IMR-90 (cell line): ENCODE results near the gene NFKBIA. TPM values are rescaled to one million over a fixed set of nuclear protein-coding genes. Genes with fewer than 3 reads are reported as not detected.

Experiments used
- ATAC-seq: fragments of 200-7000 bp; cut with Tn5 transposase; 2 replicates; pipeline ENCODE4 v1.9.1; 2020; ENCODE audit warnings: low read depth, mild to moderate bottlenecking, moderate library complexity
- BruUV-seq: library from RNA; stranded (reverse); fragments of 400-500 nt; replicated peaks from 2 replicates; lab custom pipeline; 2021; lab: Mats Ljungman, UMichigan
- CTCF ChIA-PET: fragments of 300-600 bp; formaldehyde crosslinking; extraction: SDS; loops from one replicate; lab custom pipeline; 2021; ENCODE audit warnings: antibody characterized with exemption; lab: Yijun Ruan, JAX
- POLR2A ChIA-PET: fragments of 300-600 bp; sonication (Branson Sonifier 250); formaldehyde crosslinking; loops from one replicate; lab custom pipeline; 2022; ENCODE audit warnings: antibody characterized with exemption; ENCODE audit not compliant: unreplicated experiment; lab: Charles Lee
- DNase-seq: peaks from one replicate; pipeline ENCODE4 v3.0.0; 2013
- H2AFZ ChIP-seq: replicated peaks from 2 replicates; pipeline ENCODE3; 2013; ENCODE audit warnings: low read length, mild to moderate bottlenecking; ENCODE audit not compliant: poor library complexity
- H2AK5ac ChIP-seq: 2 replicates; pipeline ENCODE4 v1.6.1; 2013; ENCODE audit warnings: low read depth, low read length, inconsistent platforms
- H2AK9ac ChIP-seq: replicated peaks from 2 replicates; pipeline ENCODE3; 2013; ENCODE audit warnings: mild to moderate bottlenecking, low read depth, low read length, moderate library complexity; ENCODE audit not compliant: poor library complexity
- H2BK120ac ChIP-seq: 2 replicates; pipeline ENCODE4 v1.6.1; 2013; ENCODE audit warnings: low read depth, low read length, inconsistent platforms
- H2BK15ac ChIP-seq: 3 replicates; pipeline ENCODE4 v1.6.1; 2013; ENCODE audit warnings: low read depth, low read length, inconsistent platforms
- H2BK20ac ChIP-seq: 2 replicates; pipeline ENCODE4 v1.6.1; 2013; ENCODE audit warnings: low read depth, mild to moderate bottlenecking, inconsistent platforms, low read length, moderate library complexity
- H2BK5ac ChIP-seq: 2 replicates; pipeline ENCODE4 v1.6.1; 2013; ENCODE audit warnings: mild to moderate bottlenecking, low read depth, low read length, inconsistent platforms; ENCODE audit not compliant: poor library complexity, severe bottlenecking
- H3K14ac ChIP-seq: replicated peaks from 2 replicates; pipeline ENCODE4 v1.6.1; 2013; ENCODE audit warnings: low read depth, low read length, inconsistent platforms
- H3K18ac ChIP-seq: 2 replicates; pipeline ENCODE4 v1.6.1; 2013; ENCODE audit warnings: low read depth, low read length, control low read depth
- H3K23ac ChIP-seq: 2 replicates; pipeline ENCODE4 v1.6.1; 2013; ENCODE audit warnings: low read depth, low read length, inconsistent platforms
- H3K27ac ChIP-seq: 2 replicates; pipeline ENCODE4 v1.5.1; 2013; ENCODE audit warnings: mild to moderate bottlenecking, control low read depth, low read length; ENCODE audit not compliant: insufficient read depth
- H3K27me3 ChIP-seq: 2 replicates; pipeline ENCODE4 v1.6.1; 2013; ENCODE audit warnings: low read length; ENCODE audit not compliant: control insufficient read depth, insufficient read depth
- H3K36me3 ChIP-seq: 2 replicates; pipeline ENCODE4 v1.6.1; 2013; ENCODE audit warnings: low read length, mixed read lengths; ENCODE audit not compliant: control insufficient read depth, insufficient read depth
- H3K4ac ChIP-seq: 2 replicates; pipeline ENCODE4 v1.6.1; 2013; ENCODE audit warnings: low read depth, low read length, inconsistent platforms
- H3K4me1 ChIP-seq: 2 replicates; pipeline ENCODE4 v1.6.1; 2013; ENCODE audit warnings: low read length, mixed read lengths; ENCODE audit not compliant: control insufficient read depth, insufficient read depth
- H3K4me2 ChIP-seq: 2 replicates; pipeline ENCODE4 v1.6.1; 2013; ENCODE audit warnings: low read depth, mild to moderate bottlenecking, control low read depth, low read length, moderate library complexity
- H3K4me3 ChIP-seq: 2 replicates; pipeline ENCODE4 v1.5.1; 2013; ENCODE audit warnings: low read depth, mild to moderate bottlenecking, control low read depth, low read length, moderate library complexity; ENCODE audit not compliant: insufficient read depth
- H3K56ac ChIP-seq: 2 replicates; pipeline ENCODE4 v1.6.1; 2013; ENCODE audit warnings: low read length, inconsistent platforms; ENCODE audit not compliant: insufficient read depth; ENCODE audit errors: extremely low read depth
- H3K79me1 ChIP-seq, 2 experiments: 2 replicates each; pipeline ENCODE4 v1.6.1; 2013; ENCODE audit warnings: low read length in 2 of 2, inconsistent platforms in 1 of 2, low read depth in 1 of 2
- H3K9ac ChIP-seq: 2 replicates; pipeline ENCODE4 v1.6.1; 2013; ENCODE audit warnings: low read depth, low read length, control low read depth
- H3K9me1 ChIP-seq: 2 replicates; pipeline ENCODE4 v1.6.1; 2013; ENCODE audit warnings: low read length, inconsistent platforms; ENCODE audit not compliant: insufficient read depth
- H3K9me3 ChIP-seq: 2 replicates; pipeline ENCODE4 v1.6.1; 2013; ENCODE audit warnings: low read length; ENCODE audit not compliant: control insufficient read depth, insufficient read depth
- H4K20me1 ChIP-seq: 2 replicates; pipeline ENCODE4 v1.6.1; 2013; ENCODE audit warnings: low read length, inconsistent platforms; ENCODE audit not compliant: insufficient read depth
- H4K5ac ChIP-seq: 2 replicates; pipeline ENCODE4 v1.6.1; 2013; ENCODE audit warnings: mild to moderate bottlenecking, low read depth, low read length, control low read depth
- H4K8ac ChIP-seq, 2 experiments: 2 replicates each; pipeline ENCODE4 v1.6.1; 2013; ENCODE audit warnings: low read depth in 2 of 2, low read length in 2 of 2, control low read depth in 1 of 2, inconsistent platforms in 1 of 2
- H4K91ac ChIP-seq: 2 replicates; pipeline ENCODE4 v1.6.1; 2013; ENCODE audit warnings: low read depth, low read length, inconsistent platforms; ENCODE audit not compliant: insufficient read depth
- CHD1 ChIP-seq: IDR thresholded peaks from 2 replicates; pipeline ENCODE4 v1.6.1; 2012; ENCODE audit warnings: low read depth, low read length, improper control_type of control experiment
- POLR2A ChIP-seq: IDR thresholded peaks from 2 replicates; pipeline ENCODE4 v1.6.1; 2012; ENCODE audit warnings: mild to moderate bottlenecking, low read depth, low read length
- RCOR1 ChIP-seq: IDR thresholded peaks from 2 replicates; pipeline ENCODE4 v1.6.1; 2012; ENCODE audit warnings: mild to moderate bottlenecking, low read length, improper control_type of control experiment; ENCODE audit not compliant: insufficient replicate concordance
- SMC3 ChIP-seq: fragments of 150-350 bp; IDR thresholded peaks from 2 replicates; pipeline ENCODE4 v1.6.1; 2016; ENCODE audit warnings: low read depth, mild to moderate bottlenecking, antibody characterized with exemption, low read length, moderate library complexity
- WGBS, 2 experiments: methylation state at CpG; one replicate each; pipeline versions ENCODE4 v1.1.5 to v1.1.7; 2013; ENCODE audit warnings: missing lambda C conversion rate in 2 of 2; ENCODE audit not compliant: insufficient read length in 1 of 2; ENCODE audit errors: extremely low coverage in 2 of 2; 5-methylcytosine and 5-hydroxymethylcytosine counted together
- dilution Hi-C: fragments of 300-500 bp; cut with HindIII; formaldehyde crosslinking; loops from one replicate; pipeline ENCODE4 v1.14.3; 2018; ENCODE audit warnings: low sequenced_read_pairs; ENCODE audit not compliant: unreplicated experiment
- in situ Hi-C: fragments of 300-500 bp; cut with MboI; formaldehyde crosslinking; loops from 3 replicates; pipeline ENCODE4 v1.14.3; 2019; ENCODE audit warnings: low sequenced_read_pairs, inconsistent platforms, mixed read lengths
- intact Hi-C: fragments of 100-400 bp; cut with micrococcal nuclease; formaldehyde crosslinking; loops from 2 replicates; pipeline ENCODE4 v1.10.0; 2022
- polyA plus RNA-seq, 3 experiments: library from polyadenylated mRNA; depleted of rRNA; stranded (reverse); fragments of >200 nt; gene quantifications; 2 replicates each; pipeline ENCODE4 v1.2.3, GENCODE V29; 2012; ENCODE audit warnings: low replicate concordance in 1 of 3
- total RNA-seq: library from RNA; depleted of rRNA; stranded (reverse); fragments of >200 nt; gene quantifications from 2 replicates; pipeline ENCODE4 v1.2.3, GENCODE V29; 2012

Gene NFKBIA
- total and polyA plus RNA-seq, 2 of the 4 experiments (the other 2 are of a cell fraction), result 71.1 to 97.1 TPM

GRCh38 chr14:35399083-35399937, 5.2 kb downstream of the NFKBIA start:
- no peak overlapping the region for H2AFZ ChIP-seq
- H3K4ac ChIP-seq, result no peak overlapping the region
- ChIA-PET POLR2A (interaction anchor here (0.6 kb wide), 2 partner anchors 58 to 695 kb away, joined by 4 to 11 read pairs; no protein-coding TSS in a partner anchor), CTCF (no interaction called here)
- no peak overlapping the region for H2BK5ac ChIP-seq
- H2AK9ac ChIP-seq, result peak overlapping the region; percentile 73
- H4K91ac ChIP-seq, result no peak overlapping the region
- intact Hi-C loops (no loop called here), dilution Hi-C loops (no loop called here), in situ Hi-C loops (no loop called here)
- H2BK15ac ChIP-seq, result no peak overlapping the region
- H2BK20ac ChIP-seq, result no peak overlapping the region
- TF ChIP-seq POLR2A (0 out of 2 replicates have a peak, but pooled peaks have one; percentile 4), RCOR1 (no peak), SMC3 (no peak), CHD1 (no peak)
- DNase-seq, result no peak
- H3K27ac ChIP-seq, result no peak overlapping the region
- no peak overlapping the region for H2AK5ac ChIP-seq
- H3K4me2 ChIP-seq, result no peak overlapping the region
- peaks cover 33% of the 10 kb centered on the region for H4K20me1 ChIP-seq
- no peak overlapping the region for H3K18ac ChIP-seq
- peaks cover 27% of the 10 kb centered on the region for H3K36me3 ChIP-seq
- peaks cover 25 to 32% of the 10 kb centered on the region in 2 experiments for H3K79me1 ChIP-seq
- no peaks in the 10 kb centered on the region for H3K9me3 ChIP-seq
- H3K9ac ChIP-seq, result no peak overlapping the region
- H2BK120ac ChIP-seq, result no peak overlapping the region
- 95% methylated on average over 4 of the region's 15 CpGs; no CpG with 5 or more reads in 1 of the 2 experiments for WGBS, 2 experiments
- H4K5ac ChIP-seq, result no peak overlapping the region
- H3K9me1 ChIP-seq, result peaks cover 19% of the 10 kb centered on the region
- peaks cover 11% of the 10 kb centered on the region for H3K4me1 ChIP-seq
- no TSS peak for BruUV-seq
- H3K27me3 ChIP-seq, result no peaks in the 10 kb centered on the region
- no peak overlapping the region for H4K8ac ChIP-seq
- H3K4me3 ChIP-seq, result no peak overlapping the region
- H3K14ac ChIP-seq, result no peak overlapping the region
- no peak overlapping the region for H3K23ac ChIP-seq
- H3K56ac ChIP-seq, result no peak overlapping the region
- ATAC-seq, result no peak
